Adrenal gland (tissue), 19 donors: Measurements from ENCODE around the gene GLYR1. TPM values are rescaled to one million over a fixed set of nuclear protein-coding genes. Genes with fewer than 3 reads are reported as not detected.
"Not testable (repeated sequence)": the region's sequence is repeated elsewhere in the genome, so short reads cannot be mapped to it uniquely, and the experiment has no call there.

Experiments
- DNase-seq, 7 donors: peaks; one replicate each; pipeline ENCODE4 v3.0.0-alpha.2; 2019 to 2020
- H3K27ac ChIP-seq, 5 donors: fragments of 200-600 bp; sonication (generic) in 4 of 5; 1 replicate in 3 of 5; 2 replicates in 2 of 5; pipeline versions ENCODE4 v1.5.1 to v1.8.0; 2016 to 2020; ENCODE audit warnings: mild to moderate bottlenecking in 1 of 5
- H3K27me3 ChIP-seq: fragments of 200-600 bp; 2 replicates; pipeline ENCODE4 v1.8.0; 2021
- H3K36me3 ChIP-seq, 2 donors: fragments of 200-600 bp; replicated peaks in 1 of 2; 1 replicate in 1 of 2; 2 replicates in 1 of 2; pipeline versions ENCODE4 v1.5.1 to v1.8.0; 2018 to 2022
- H3K4me1 ChIP-seq, 2 donors: fragments of 200-600 bp; replicated peaks in 1 of 2; 1 replicate in 1 of 2; 2 replicates in 1 of 2; pipeline versions ENCODE4 v1.5.1 to v1.8.0; 2018 to 2021
- H3K4me3 ChIP-seq, 4 donors: fragments of 200-600 bp; sonication (generic) in 3 of 4; one replicate each; pipeline ENCODE4 v1.5.1; 2016 to 2018
- H3K9me3 ChIP-seq, 3 donors: fragments of 200-600 bp; sonication (generic) in 1 of 3; replicated peaks in 1 of 3; 1 replicate in 2 of 3; 2 replicates in 1 of 3; pipeline versions ENCODE4 v1.5.1 to v1.8.0; 2016 to 2021
- CTCF ChIP-seq, 6 experiments: fragments of 450-650 bp in 4 of 6; fragments of 200-600 bp in 2 of 6; sonication (generic) in 1 of 6; IDR thresholded peaks; 1 replicate in 5 of 6; 2 replicates in 1 of 6; pipeline versions ENCODE4 v1.5.1 to v1.8.0; 2016 to 2021; ENCODE audit warnings: antibody characterized with exemption in 6 of 6, mild to moderate bottlenecking in 2 of 6, moderate library complexity in 1 of 6
- POLR2A ChIP-seq, 2 donors: fragments of 450-650 bp; IDR thresholded peaks; one replicate each; pipeline ENCODE4 v1.6.1; 2017; ENCODE audit warnings: antibody characterized with exemption in 2 of 2, mild to moderate bottlenecking in 2 of 2, moderate library complexity in 1 of 2
- WGBS, 4 donors: extraction: QIAGEN DNeasy Blood & Tissue Kit in 2 of 4; methylation state at CpG; one replicate each; pipeline versions ENCODE4 v1.1.5 to v1.1.7; 2013 to 2017; 5-methylcytosine and 5-hydroxymethylcytosine counted together
- intact Hi-C, 2 donors: fragments of 100-400 bp; cut with DNase I; formaldehyde crosslinking; loops; one replicate each; pipeline versions ENCODE4 v1.14.1 to v1.15.0; 2022 to 2023
- long read RNA-seq, 10 donors: library from polyadenylated mRNA in 3 of 10; unstranded in 2 of 10; stranded (forward) in 1 of 10; transcript quantifications; one replicate each; pipeline ENCODE4 v2.0.0 and lab custom pipeline, GENCODE V29; 2021 to 2026
- polyA plus RNA-seq, 3 donors: library from polyadenylated mRNA; stranded (reverse); fragments of 200-250 nt in 2 of 3; fragments of 350-450 nt in 1 of 3; fragmentation: Illumina TruSeq in 1 of 3; extraction: RNeasy Lipid Tissue Mini Kit (QIAGEN cat#74804) in 1 of 3; gene quantifications; one replicate each; pipeline ENCODE4 v1.2.3, GENCODE V29; 2013 to 2014
- total RNA-seq, 9 donors: library from RNA; depleted of rRNA in 4 of 9; stranded (reverse); fragments of >200 nt in 4 of 9; fragments of 120-200 nt in 1 of 9; fragmentation: NEBNext Ultra II Directional in 1 of 9; extraction: Animal tissue kit (Norgen Biotek cat#: 25700) in 1 of 9; gene quantifications; one replicate each; pipeline versions ENCODE4 v1.1.0 to v1.2.4, GENCODE V29; 2013 to 2023
- donor health status: healthy with polysubstance abuse.
- donor health status: Bipolar disorder and iron deficiency.
- donor health status: DM: yes; HTN: yes; CAD: no.
- donor health status: DM: no; HTN: no; CAD: no.
- donor health status: DM: no; HTN: no; CAD: no.
- donor health status: DM: yes; HTN: yes; CAD: no.

Gene GLYR1
- total RNA-seq (100 to 1,000 TPM in 1 of 9 donors, 10 to 100 TPM in 8; 43.2 to 118 (median 83.7) TPM), polyA plus RNA-seq (100 to 1,000 TPM in 1 of 3 donors, 10 to 100 TPM in 2; 39.3 to 109 (median 50.6) TPM)
- long read RNA-seq, donor 1, partial matches to known transcripts = 6 of 12 reads
- long read RNA-seq, donor 1, other reads (novel, unspliced or antisense) = 0 of 12 reads
- long read RNA-seq, donor 2, partial matches to known transcripts = 0 of 6 reads
- long read RNA-seq, donor 2, other reads (novel, unspliced or antisense) = 0 of 6 reads
- long read RNA-seq, donor 3, partial matches to known transcripts = 0 of 6 reads
- long read RNA-seq, donor 3, other reads (novel, unspliced or antisense) = 0 of 6 reads
- long read RNA-seq, donor 4, partial matches to known transcripts = 3 of 17 reads
- long read RNA-seq, donor 4, other reads (novel, unspliced or antisense) = 13 of 17 reads
- long read RNA-seq, donor 5, transcript GLYR1-202 (15 exons, 3,466 nt) = minor isoform, 7 of 138 reads
- long read RNA-seq, donor 5, transcript GLYR1-212 (16 exons, 1,831 nt) = minor isoform, 11 of 138 reads
- long read RNA-seq, donor 5, transcript GLYR1-201 (16 exons, 3,772 nt) = major isoform, 59 of 138 reads
- long read RNA-seq, donor 5, partial matches to known transcripts = 6 of 138 reads
- long read RNA-seq, donor 5, other reads (novel, unspliced or antisense) = 55 of 138 reads
- long read RNA-seq, donor 6, partial matches to known transcripts = 6 of 12 reads
- long read RNA-seq, donor 6, other reads (novel, unspliced or antisense) = 6 of 12 reads
- long read RNA-seq, donor 7, partial matches to known transcripts = 0 of 4 reads
- long read RNA-seq, donor 7, other reads (novel, unspliced or antisense) = 0 of 4 reads
- long read RNA-seq, donor 8, transcript GLYR1-201 (16 exons, 3,772 nt) = major isoform, 6 of 10 reads
- long read RNA-seq, donor 8, partial matches to known transcripts = 0 of 10 reads
- long read RNA-seq, donor 8, other reads (novel, unspliced or antisense) = 0 of 10 reads
- long read RNA-seq, donor 9, partial matches to known transcripts = 5 of 7 reads
- long read RNA-seq, donor 9, other reads (novel, unspliced or antisense) = 0 of 7 reads
- long read RNA-seq, donor 10, transcript GLYR1-206 (4 exons, 630 nt) = minor isoform, 5 of 17 reads
- long read RNA-seq, donor 10, transcript GLYR1-201 (16 exons, 3,772 nt) = major isoform, 7 of 17 reads
- long read RNA-seq, donor 10, partial matches to known transcripts = 0 of 17 reads
- long read RNA-seq, donor 10, other reads (novel, unspliced or antisense) = 5 of 17 reads

- Histone ChIP-seq H3K4me3 (peak within 1 kb of the TSS; percentile 87 to 97 (median 92)), H3K9me3 (no peaks in the 10 kb centered on the region), H3K4me1 (peaks cover 26 to 51% of the 10 kb centered on the region in 2 donors), H3K27me3 (no peaks in the 10 kb centered on the region), H3K27ac (peak within 1 kb of the TSS; percentile 85 to 99 (median 98)), H3K36me3 (peaks cover 0 to 29% of the 10 kb centered on the region in 2 donors)
- intact Hi-C loops = loop anchor here in 1 of 2 donors (10.0 kb wide), 1 partner anchor 108 kb away; the partner anchor contains the start of gene SEC14L5
- 0 to 1% (median 0%) methylated on average over 2 to 124 of the region's 126 CpGs; no CpG with 5 or more reads in 1 of the 4 donors for WGBS, 4 donors
- TF ChIP-seq CTCF (IDR thresholded peaks at IDR 0.05) (no peak), POLR2A (IDR thresholded peaks at IDR 0.05) (peak; percentile 59 to 96)
- DNase-seq = peak; percentile 99 to 100 (median 100)
Observed at GRCh38 chr16:4846901-4847773, at the start of gene GLYR1, which contains the start of gene UBN1. Gene GLYR1, minus strand, starts transcription at chr16:4847288. Its CDS starts 23 bp downstream, at chr16:4847265. Gene UBN1, plus strand, starts transcription at chr16:4847481. Its CDS starts 5,437 bp downstream, at chr16:4852918.

- intact Hi-C loops, H3K36me3 ChIP-seq, H3K4me3 ChIP-seq, H3K9me3 ChIP-seq, DNase-seq, H3K27ac ChIP-seq, H3K4me1 ChIP-seq, H3K27me3 ChIP-seq: not testable (repeated sequence)
- 88 to 95% (median 89%) methylated on average over 9 of the region's 9 CpGs for WGBS, 4 donors
Observed at GRCh38 chr16:4896761-4897160, 49.7 kb upstream of the GLYR1 start.

- DNase-seq = no peak
- intact Hi-C loops = no loop called here
- H3K27me3 ChIP-seq = no peaks in the 10 kb centered on the region
- WGBS, 4 donors = 87 to 91% (median 90%) methylated on average over 13 of the region's 13 CpGs; no CpG with 5 or more reads in 1 of the 4 donors
- H3K4me1 ChIP-seq = no peaks in the 10 kb centered on the region
- H3K27ac ChIP-seq = no peak overlapping the region
- no peaks in the 10 kb centered on the region for H3K9me3 ChIP-seq
- TF ChIP-seq POLR2A (IDR thresholded peaks at IDR 0.05) = no peak
- no peak for TF ChIP-seq CTCF (IDR thresholded peaks at IDR 0.05)
- no peaks in the 10 kb centered on the region for H3K36me3 ChIP-seq
- H3K4me3 ChIP-seq = no peak overlapping the region
Observed at GRCh38 chr16:4895366-4895765, 48.3 kb upstream of the GLYR1 start.
